Natural killer cell (primary cell): ENCODE results near the gene TEPSIN. TPM values are rescaled to one million over a fixed set of nuclear protein-coding genes. Genes with fewer than 3 reads are reported as not detected.

Source experiments
- ATAC-seq, 3 donors: fragments of 150-1000 bp in 2 of 3; fragments of 200-7000 bp in 1 of 3; cut with Tn5 transposase; 1 replicate in 1 of 3; 2 replicates in 2 of 3; pipeline ENCODE4 v1.10.0; 2021; ENCODE audit warnings: mild to moderate bottlenecking in 2 of 3, moderate library complexity in 2 of 3
- DNase-seq, 2 donors: peaks; one replicate each; pipeline versions ENCODE4 v3.0.0 to v3.0.0-alpha.2; 2013 to 2021; ENCODE audit warnings: mixed read lengths in 1 of 2
- H3K27ac ChIP-seq: one replicate; pipeline ENCODE4 v1.5.1; 2013; ENCODE audit warnings: mild to moderate bottlenecking, low read length
- H3K27me3 ChIP-seq: one replicate; pipeline ENCODE4 v1.6.1; 2013; ENCODE audit warnings: low read length; ENCODE audit not compliant: control insufficient read depth, insufficient read depth
- H3K36me3 ChIP-seq: one replicate; pipeline ENCODE4 v1.6.1; 2013; ENCODE audit warnings: low read length; ENCODE audit not compliant: control insufficient read depth, insufficient read depth
- H3K4me1 ChIP-seq: one replicate; pipeline ENCODE4 v1.6.1; 2013; ENCODE audit warnings: low read length; ENCODE audit not compliant: control insufficient read depth, insufficient read depth
- H3K4me3 ChIP-seq: one replicate; pipeline ENCODE4 v1.5.1; 2013; ENCODE audit warnings: low read length
- H3K9me3 ChIP-seq: one replicate; pipeline ENCODE4 v1.6.1; 2013; ENCODE audit warnings: low read length; ENCODE audit not compliant: control insufficient read depth, insufficient read depth
- H3K27ac Mint-ChIP-seq, 2 donors: one replicate each; pipeline ENCODE4 v1.8.0; 2022; ENCODE audit warnings: mild to moderate bottlenecking in 2 of 2, mixed read lengths in 2 of 2, moderate library complexity in 1 of 2
- H3K27me3 Mint-ChIP-seq, 2 donors: one replicate each; pipeline ENCODE4 v1.8.0; 2022; ENCODE audit warnings: low read depth in 2 of 2, mixed read lengths in 2 of 2
- H3K36me3 Mint-ChIP-seq: one replicate; pipeline ENCODE4 v1.8.0; 2022; ENCODE audit warnings: mixed read lengths
- H3K4me1 Mint-ChIP-seq, 2 donors: one replicate each; pipeline ENCODE4 v1.8.0; 2022; ENCODE audit warnings: mixed read lengths in 2 of 2
- H3K4me3 Mint-ChIP-seq: one replicate; pipeline ENCODE4 v1.8.0; 2022; ENCODE audit warnings: mild to moderate bottlenecking, moderate library complexity, mixed read lengths
- H3K9me3 Mint-ChIP-seq, 2 donors: one replicate each; pipeline ENCODE4 v1.8.0; 2022; ENCODE audit warnings: mixed read lengths in 2 of 2
- CTCF ChIP-seq: fragments of 200-600 bp; IDR thresholded peaks from one replicate; pipeline ENCODE4 v1.8.0; 2022; ENCODE audit warnings: antibody characterized with exemption
- WGBS: methylation state at CpG from one replicate; pipeline ENCODE4 v1.1.7; 2013; ENCODE audit warnings: missing lambda C conversion rate; ENCODE audit not compliant: insufficient coverage; 5-methylcytosine and 5-hydroxymethylcytosine counted together
- intact Hi-C: fragments of 100-400 bp; cut with micrococcal nuclease; formaldehyde crosslinking; loops from one replicate; pipeline ENCODE4 v1.14.2; 2022
- total RNA-seq, 4 donors: library from RNA; stranded (reverse); fragments of 120-200 nt in 1 of 4; gene quantifications; one replicate each; pipeline versions ENCODE4 v1.2.3 to v1.2.4, GENCODE V29; 2013 to 2022

TEPSIN gene
- total RNA-seq, 3 donors from 2014 or later (not counting 1 experiment from before 2014, with no cell fraction given) = 89.8 to 137 (median 126) TPM

- ATAC-seq = no peak
- H3K27me3 ChIP-seq = no peaks in the 10 kb centered on the region
- no peak overlapping the region for H3K27ac ChIP-seq
- no peak overlapping the region for H3K4me3 ChIP-seq
- H3K9me3 ChIP-seq = no peaks in the 10 kb centered on the region
- Mint-ChIP-seq H3K4me3 (no peak overlapping the region), H3K27me3 (no peaks in the 10 kb centered on the region), H3K9me3 (no peaks in the 10 kb centered on the region), H3K4me1 (peaks cover 4 to 6% of the 10 kb centered on the region in 2 donors), H3K36me3 (no peaks in the 10 kb centered on the region), H3K27ac (no peak overlapping the region)
- WGBS = 66% methylated on average over 12 of the region's 12 CpGs
- peaks cover 72% of the 10 kb centered on the region for H3K36me3 ChIP-seq
- DNase-seq = no peak
- H3K4me1 ChIP-seq = no peaks in the 10 kb centered on the region
- no peak for TF ChIP-seq CTCF
- intact Hi-C loops = no loop called here
Measured at GRCh38 chr17:81272616-81273015, 33.8 kb upstream of the TEPSIN start.

- H3K4me3 Mint-ChIP-seq = no peak overlapping the region
- H3K27ac ChIP-seq = no peak overlapping the region
- ATAC-seq (no peak), DNase-seq (no peak)
- intact Hi-C loops = no loop called here
- no peak overlapping the region for H3K4me3 ChIP-seq
- TF ChIP-seq CTCF = no peak
- no peak overlapping the region for H3K27ac Mint-ChIP-seq
- no peaks in the 10 kb centered on the region for H3K27me3 ChIP-seq
- H3K36me3 ChIP-seq = peaks cover 69% of the 10 kb centered on the region
- 97% methylated on average over 12 of the region's 12 CpGs for WGBS
- no peaks in the 10 kb centered on the region for H3K36me3 Mint-ChIP-seq
- no peaks in the 10 kb centered on the region for H3K9me3 Mint-ChIP-seq
- H3K9me3 ChIP-seq = no peaks in the 10 kb centered on the region
- H3K27me3 Mint-ChIP-seq = no peaks in the 10 kb centered on the region
- H3K4me1 Mint-ChIP-seq = peaks cover 5 to 7% of the 10 kb centered on the region in 2 donors
- H3K4me1 ChIP-seq = no peaks in the 10 kb centered on the region
Measured at GRCh38 chr17:81271226-81271625, 32.4 kb upstream of the TEPSIN start.

- H3K27ac ChIP-seq = no peak overlapping the region
- no peaks in the 10 kb centered on the region for H3K27me3 Mint-ChIP-seq
Measured at GRCh38 chr17:81270279-81270678, 31.4 kb upstream of the TEPSIN start.

More at GRCh38 chr17:81270279-81270678, 31.4 kb upstream of the TEPSIN start:
- TF ChIP-seq CTCF = no peak
- no peaks in the 10 kb centered on the region for H3K27me3 ChIP-seq
- intact Hi-C loops = no loop called here
- H3K36me3 ChIP-seq = peaks cover 72% of the 10 kb centered on the region
- H3K4me1 ChIP-seq = no peaks in the 10 kb centered on the region
- peaks cover 5 to 7% of the 10 kb centered on the region in 2 donors for H3K4me1 Mint-ChIP-seq
- no peaks in the 10 kb centered on the region for H3K9me3 ChIP-seq
- 86% methylated on average over 18 of the region's 18 CpGs for WGBS
- no peaks in the 10 kb centered on the region for H3K9me3 Mint-ChIP-seq
- no peak overlapping the region for H3K4me3 Mint-ChIP-seq
- H3K36me3 Mint-ChIP-seq = no peaks in the 10 kb centered on the region
- no peak overlapping the region for H3K4me3 ChIP-seq
- no peak overlapping the region for H3K27ac Mint-ChIP-seq
- ATAC-seq = no peak
- no peak for DNase-seq
